IPS DF 4.7 (cell line): ENCODE measurements around the gene TSPAN32.

ENCODE experiments used
- DNase-seq: peaks from one replicate; pipeline ENCODE4 v3.0.0-alpha.2; 2013; ENCODE audit warnings: low spot score; ENCODE audit errors: extremely low read depth

TSPAN32 gene

GRCh38 chr11:2303627-2304505 is 2.1 kb downstream of the TSPAN32 start:
- DNase-seq, result no peak

- no peak for DNase-seq
Measured at GRCh38 chr11:2304506-2305139, 2.8 kb downstream of the TSPAN32 start.

GRCh38 chr11:2305140-2305778 is 3.4 kb downstream of the TSPAN32 start:
- peak; percentile 30 for DNase-seq

- no peak for DNase-seq
Measured at GRCh38 chr11:2305788-2306451, 4.1 kb downstream of the TSPAN32 start.

GRCh38 chr11:2306452-2306823 is 4.6 kb downstream of the TSPAN32 start:
- no peak for DNase-seq

GRCh38 chr11:2306877-2307500 is 5.2 kb downstream of the TSPAN32 start:
- DNase-seq, result no peak

- no peak for DNase-seq
Measured at GRCh38 chr11:2307501-2308331, 5.9 kb downstream of the TSPAN32 start.

GRCh38 chr11:2308713-2309112 is 6.9 kb downstream of the TSPAN32 start:
- DNase-seq, result no peak

GRCh38 chr11:2309251-2310072 is 7.6 kb downstream of the TSPAN32 start:
- DNase-seq, result no peak

- DNase-seq, result no peak
Measured at GRCh38 chr11:2310073-2310785, 8.4 kb downstream of the TSPAN32 start.

- no peak for DNase-seq
Measured at GRCh38 chr11:2310786-2311352, 9.1 kb downstream of the TSPAN32 start.

GRCh38 chr11:2311353-2312133 is 9.7 kb downstream of the TSPAN32 start:
- no peak for DNase-seq

GRCh38 chr11:2312232-2313042 is 10.6 kb downstream of the TSPAN32 start:
- no peak for DNase-seq

GRCh38 chr11:2313051-2313951 is 11.5 kb downstream of the TSPAN32 start:
- no peak for DNase-seq

- DNase-seq, result no peak
Measured at GRCh38 chr11:2314136-2314524, 12.3 kb downstream of the TSPAN32 start.
